OCI-LY7 (cell line): Measurements from ENCODE around the gene ANK3. TPM values are rescaled to one million over a fixed set of nuclear protein-coding genes. Genes with fewer than 3 reads are reported as not detected.

ENCODE experiments used
- BruUV-seq: library from RNA; stranded (reverse); fragments of 400-500 nt; replicated peaks from 2 replicates; lab custom pipeline; 2021; lab: Mats Ljungman, UMichigan
- CTCF ChIA-PET: fragments of 300-600 bp; sonication (Branson Sonifier 250); formaldehyde crosslinking; loops from one replicate; lab custom pipeline; 2022; ENCODE audit warnings: antibody characterized with exemption; ENCODE audit not compliant: unreplicated experiment; lab: Charles Lee
- POLR2A ChIA-PET: fragments of 300-600 bp; sonication (Branson Sonifier 250); formaldehyde crosslinking; loops from one replicate; lab custom pipeline; 2022; ENCODE audit warnings: antibody characterized with exemption; lab: Charles Lee
- DNase-seq: peaks from one replicate; pipeline ENCODE4 v3.0.0-alpha.2; 2015; ENCODE audit warnings: low spot score
- H2AFZ ChIP-seq: fragments of 200-600 bp; sonication (generic), shearing (Covaris generic); 2 replicates; pipeline ENCODE4 v1.6.1; 2014; ENCODE audit warnings: mild to moderate bottlenecking, antibody characterized with exemption, low read length, moderate library complexity
- H3K27ac ChIP-seq: fragments of 200-600 bp; sonication (generic); 2 replicates; pipeline ENCODE4 v1.5.1; 2014; ENCODE audit warnings: mixed run types, low read depth, mild to moderate bottlenecking, moderate library complexity, low read length, inconsistent platforms; ENCODE audit not compliant: poor library complexity, severe bottlenecking
- H3K36me3 ChIP-seq: fragments of 200-600 bp; sonication (generic); 2 replicates; pipeline ENCODE4 v1.6.1; 2014; ENCODE audit warnings: mild to moderate bottlenecking, antibody characterized with exemption, low read length, moderate library complexity, mixed read lengths; ENCODE audit not compliant: insufficient read depth
- H3K4me1 ChIP-seq: fragments of 200-600 bp; sonication (generic); 2 replicates; pipeline ENCODE4 v1.5.1; 2014; ENCODE audit warnings: mild to moderate bottlenecking, low read length; ENCODE audit not compliant: insufficient read depth, poor library complexity, severe bottlenecking
- H3K4me2 ChIP-seq: fragments of 200-600 bp; sonication (generic); 2 replicates; pipeline ENCODE4 v1.6.1; 2014; ENCODE audit warnings: mild to moderate bottlenecking, low read length
- H3K4me3 ChIP-seq: fragments of 200-600 bp; sonication (generic); 2 replicates; pipeline ENCODE4 v1.5.1; 2014; ENCODE audit warnings: mild to moderate bottlenecking, low read depth, low read length; ENCODE audit not compliant: poor library complexity, severe bottlenecking
- H3K79me2 ChIP-seq: fragments of 200-600 bp; sonication (generic); 2 replicates; pipeline ENCODE4 v1.6.1; 2016; ENCODE audit warnings: low read depth, mild to moderate bottlenecking, low read length, moderate library complexity, mixed read lengths; ENCODE audit not compliant: insufficient read depth
- H3K9me2 ChIP-seq: fragments of 200-600 bp; sonication (generic); 2 replicates; pipeline ENCODE4 v1.6.1; 2016; ENCODE audit warnings: mild to moderate bottlenecking, low read length, mixed read lengths; ENCODE audit not compliant: insufficient read depth
- H3K9me3 ChIP-seq: fragments of 200-600 bp; sonication (generic); 2 replicates; pipeline ENCODE4 v1.6.1; 2014; ENCODE audit warnings: mild to moderate bottlenecking, mixed run types, low read length, mixed read lengths
- H4K20me1 ChIP-seq: fragments of 200-600 bp; sonication (generic); 2 replicates; pipeline ENCODE4 v1.6.1; 2014; ENCODE audit warnings: mild to moderate bottlenecking, antibody characterized with exemption, low read length, moderate library complexity, mixed read lengths; ENCODE audit not compliant: insufficient read depth
- EZH2phosphoT487 ChIP-seq: fragments of 200-600 bp; sonication (generic); IDR thresholded peaks from 2 replicates; pipeline ENCODE4 v1.6.1; 2018; ENCODE audit warnings: low read depth, borderline replicate concordance, mild to moderate bottlenecking, mixed run types, antibody characterized with exemption, low read length, moderate library complexity, mixed read lengths
- intact Hi-C: fragments of 100-400 bp; cut with micrococcal nuclease; formaldehyde crosslinking; loops from one replicate; pipeline ENCODE4 v1.10.0; 2022; ENCODE audit not compliant: unreplicated experiment
- total RNA-seq, 2 experiments: library from RNA; depleted of rRNA in 1 of 2; stranded (reverse); fragments of >200 nt in 1 of 2; shearing (Covaris generic) in 1 of 2; gene quantifications; 2 replicates each; pipeline ENCODE4 v1.2.3, GENCODE V29; 2014 to 2022
- TF ChIP-seq, protein P1 (sequence below): fragments of 200-600 bp; sonication (generic); conservative IDR thresholded peaks from 2 replicates; pipeline ENCODE4 v1.5.1; 2014; ENCODE audit warnings: mild to moderate bottlenecking, antibody characterized with exemption, low read length, moderate library complexity, mixed read lengths

The ANK3 gene
- total RNA-seq, 2 experiments from 2014 or later: 0.13 to 0.49 TPM

- H3K4me1 ChIP-seq: no peaks in the 10 kb centered on the region
- no TSS peak for BruUV-seq
- no peak overlapping the region for H2AFZ ChIP-seq
- H3K9me3 ChIP-seq: no peaks in the 10 kb centered on the region
- no peak overlapping the region for H3K27ac ChIP-seq
- no peak overlapping the region for H3K4me2 ChIP-seq
- intact Hi-C loops: no loop called here
- H3K79me2 ChIP-seq: no peaks in the 10 kb centered on the region
- DNase-seq: no peak
- H4K20me1 ChIP-seq: no peaks in the 10 kb centered on the region
- ChIA-PET POLR2A (no interaction called here), CTCF (no interaction called here)
- TF ChIP-seq EZH2phosphoT487: no peak
- TF ChIP-seq, protein P1, sequence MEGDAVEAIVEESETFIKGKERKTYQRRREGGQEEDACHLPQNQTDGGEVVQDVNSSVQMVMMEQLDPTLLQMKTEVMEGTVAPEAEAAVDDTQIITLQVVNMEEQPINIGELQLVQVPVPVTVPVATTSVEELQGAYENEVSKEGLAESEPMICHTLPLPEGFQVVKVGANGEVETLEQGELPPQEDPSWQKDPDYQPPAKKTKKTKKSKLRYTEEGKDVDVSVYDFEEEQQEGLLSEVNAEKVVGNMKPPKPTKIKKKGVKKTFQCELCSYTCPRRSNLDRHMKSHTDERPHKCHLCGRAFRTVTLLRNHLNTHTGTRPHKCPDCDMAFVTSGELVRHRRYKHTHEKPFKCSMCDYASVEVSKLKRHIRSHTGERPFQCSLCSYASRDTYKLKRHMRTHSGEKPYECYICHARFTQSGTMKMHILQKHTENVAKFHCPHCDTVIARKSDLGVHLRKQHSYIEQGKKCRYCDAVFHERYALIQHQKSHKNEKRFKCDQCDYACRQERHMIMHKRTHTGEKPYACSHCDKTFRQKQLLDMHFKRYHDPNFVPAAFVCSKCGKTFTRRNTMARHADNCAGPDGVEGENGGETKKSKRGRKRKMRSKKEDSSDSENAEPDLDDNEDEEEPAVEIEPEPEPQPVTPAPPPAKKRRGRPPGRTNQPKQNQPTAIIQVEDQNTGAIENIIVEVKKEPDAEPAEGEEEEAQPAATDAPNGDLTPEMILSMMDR: no peak
- H3K36me3 ChIP-seq: no peaks in the 10 kb centered on the region
- no peak overlapping the region for H3K4me3 ChIP-seq
- no peaks in the 10 kb centered on the region for H3K9me2 ChIP-seq
Observed at GRCh38 chr10:60406182-60406581, 16.5 kb upstream of the ANK3 start.

DNA sequence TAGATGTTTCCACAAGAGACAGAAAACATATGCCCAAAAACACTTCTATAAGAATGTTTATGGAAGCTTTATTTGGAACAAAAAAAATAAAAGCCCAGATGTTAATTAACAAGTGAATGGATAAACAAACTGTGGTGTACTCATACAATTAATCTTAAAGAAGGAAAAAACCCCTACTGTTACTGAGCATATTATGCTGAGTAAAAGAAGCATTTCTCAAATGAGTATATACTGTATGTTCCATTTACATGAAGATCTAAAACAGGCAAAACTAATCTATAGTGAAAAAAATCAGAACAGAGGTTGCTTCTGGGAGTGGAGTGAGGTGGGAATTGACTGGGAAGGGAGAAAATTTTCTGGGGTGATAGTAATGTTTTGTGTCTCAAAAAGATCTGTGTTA lies 15.5 kb upstream of the ANK3 start:
- Histone ChIP-seq H3K27ac (no peak overlapping the region), H4K20me1 (no peaks in the 10 kb centered on the region), H3K4me1 (no peaks in the 10 kb centered on the region), H2AFZ (no peak overlapping the region), H3K9me2 (no peaks in the 10 kb centered on the region), H3K9me3 (no peaks in the 10 kb centered on the region), H3K79me2 (no peaks in the 10 kb centered on the region), H3K36me3 (no peaks in the 10 kb centered on the region), H3K4me3 (no peak overlapping the region), H3K4me2 (no peak overlapping the region)
- no TSS peak for BruUV-seq
- DNase-seq: no peak
- intact Hi-C loops: no loop called here
- TF ChIP-seq, protein P1: no peak
- no peak for TF ChIP-seq EZH2phosphoT487
- POLR2A ChIA-PET: interaction anchor here (0.6 kb wide), 2 partner anchors 57 to 193 kb away, joined by 3 to 4 read pairs; no protein-coding TSS in a partner anchor
- CTCF ChIA-PET: no interaction called here

DNA sequence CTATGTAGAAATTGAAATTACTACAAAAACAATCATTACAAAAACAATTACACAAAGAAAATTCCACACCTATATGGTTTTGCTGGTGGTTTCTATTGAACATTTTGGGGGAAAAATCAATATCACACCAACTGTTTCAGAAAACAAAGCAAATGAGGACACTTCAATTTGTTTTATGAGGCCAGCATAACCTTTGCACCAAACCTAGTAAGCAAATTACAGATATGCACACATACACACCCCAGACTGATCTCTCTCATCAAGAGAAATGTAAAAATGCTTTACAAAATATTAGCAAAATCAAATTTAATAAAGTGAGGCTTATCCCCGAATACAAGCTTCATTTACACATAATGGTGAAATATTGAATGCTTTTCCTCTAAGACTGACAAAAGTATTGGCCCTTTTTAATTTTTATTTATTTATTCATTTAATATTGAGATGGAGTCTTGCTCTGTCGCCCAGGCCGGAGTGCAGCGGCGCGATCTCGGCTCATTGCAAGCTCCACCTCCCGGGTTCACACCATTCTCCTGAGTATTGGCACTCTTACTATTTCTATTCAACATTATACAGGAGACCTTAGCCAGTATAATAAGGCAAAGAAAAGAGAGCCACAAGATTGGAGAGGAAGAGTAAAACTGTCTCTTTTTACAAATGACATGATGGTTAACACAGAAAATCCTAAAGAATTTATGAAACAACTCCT lies 13.6 kb upstream of the ANK3 start:
- H4K20me1 ChIP-seq: no peaks in the 10 kb centered on the region
- H3K79me2 ChIP-seq: no peaks in the 10 kb centered on the region
- intact Hi-C loops: no loop called here
- TF ChIP-seq, protein P1: no peak
- TF ChIP-seq EZH2phosphoT487: no peak
- no peak for DNase-seq
- H3K4me3 ChIP-seq: no peak overlapping the region
- no peaks in the 10 kb centered on the region for H3K9me3 ChIP-seq
- BruUV-seq: no TSS peak
- H3K4me2 ChIP-seq: no peak overlapping the region
- ChIA-PET CTCF (no interaction called here), POLR2A (no interaction called here)
- H3K4me1 ChIP-seq: no peaks in the 10 kb centered on the region
- no peaks in the 10 kb centered on the region for H3K36me3 ChIP-seq
- H2AFZ ChIP-seq: no peak overlapping the region
- H3K27ac ChIP-seq: no peak overlapping the region
- H3K9me2 ChIP-seq: no peaks in the 10 kb centered on the region
